HFF-Myc (cell line): ENCODE data around the gene SLC25A29.

Source experiments
- DNase-seq: peaks from one replicate; pipeline ENCODE4 v3.0.0-alpha.2; 2011; ENCODE audit warnings: low read depth; ENCODE audit errors: extremely low read depth
- H3K4me3 ChIP-seq: replicated peaks from 2 replicates; pipeline ENCODE4 v1.5.1; 2011; ENCODE audit warnings: low read depth, mild to moderate bottlenecking, control low read depth, low read length
- TF ChIP-seq, protein P1 (sequence below): IDR thresholded peaks from 2 replicates; pipeline ENCODE4 v1.5.1; 2012; ENCODE audit warnings: mild to moderate bottlenecking, low read depth, low read length, control low read depth; ENCODE audit errors: missing control alignments

SLC25A29 gene

DNA sequence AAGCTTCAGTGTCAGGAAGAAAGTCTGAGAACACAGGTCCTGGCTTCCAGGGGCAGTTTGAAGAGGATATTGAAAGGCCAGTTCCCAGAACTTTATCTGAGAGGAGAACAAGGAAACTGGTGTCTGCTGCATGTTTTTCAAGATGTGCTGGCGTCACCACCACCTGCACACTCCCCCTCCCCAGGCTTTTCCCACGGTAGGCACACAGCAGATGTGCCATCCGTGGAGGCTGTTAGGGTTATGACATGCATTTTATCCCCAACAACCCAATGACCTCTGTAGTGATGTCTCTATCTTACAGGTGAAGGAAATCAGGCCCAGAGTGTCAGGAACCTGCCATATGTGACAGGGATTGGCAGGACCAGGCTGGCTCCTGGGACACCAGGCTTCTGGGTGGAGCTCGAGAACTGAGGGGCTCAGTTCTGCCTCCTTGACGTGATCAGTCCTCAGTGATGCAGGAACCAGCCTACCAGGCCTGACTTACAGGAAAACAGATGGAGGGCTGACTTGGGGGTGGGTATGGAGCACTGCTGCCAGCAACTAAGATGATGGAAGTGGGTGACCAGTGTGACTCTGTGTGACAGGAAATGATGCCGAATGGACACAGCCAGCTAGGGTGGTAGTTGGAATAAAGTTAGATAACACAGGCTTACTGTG is 33.6 kb upstream of the SLC25A29 start:
- DNase-seq = no peak
- TF ChIP-seq, protein P1, sequence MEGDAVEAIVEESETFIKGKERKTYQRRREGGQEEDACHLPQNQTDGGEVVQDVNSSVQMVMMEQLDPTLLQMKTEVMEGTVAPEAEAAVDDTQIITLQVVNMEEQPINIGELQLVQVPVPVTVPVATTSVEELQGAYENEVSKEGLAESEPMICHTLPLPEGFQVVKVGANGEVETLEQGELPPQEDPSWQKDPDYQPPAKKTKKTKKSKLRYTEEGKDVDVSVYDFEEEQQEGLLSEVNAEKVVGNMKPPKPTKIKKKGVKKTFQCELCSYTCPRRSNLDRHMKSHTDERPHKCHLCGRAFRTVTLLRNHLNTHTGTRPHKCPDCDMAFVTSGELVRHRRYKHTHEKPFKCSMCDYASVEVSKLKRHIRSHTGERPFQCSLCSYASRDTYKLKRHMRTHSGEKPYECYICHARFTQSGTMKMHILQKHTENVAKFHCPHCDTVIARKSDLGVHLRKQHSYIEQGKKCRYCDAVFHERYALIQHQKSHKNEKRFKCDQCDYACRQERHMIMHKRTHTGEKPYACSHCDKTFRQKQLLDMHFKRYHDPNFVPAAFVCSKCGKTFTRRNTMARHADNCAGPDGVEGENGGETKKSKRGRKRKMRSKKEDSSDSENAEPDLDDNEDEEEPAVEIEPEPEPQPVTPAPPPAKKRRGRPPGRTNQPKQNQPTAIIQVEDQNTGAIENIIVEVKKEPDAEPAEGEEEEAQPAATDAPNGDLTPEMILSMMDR = no peak
- H3K4me3 ChIP-seq = no peak overlapping the region

DNA sequence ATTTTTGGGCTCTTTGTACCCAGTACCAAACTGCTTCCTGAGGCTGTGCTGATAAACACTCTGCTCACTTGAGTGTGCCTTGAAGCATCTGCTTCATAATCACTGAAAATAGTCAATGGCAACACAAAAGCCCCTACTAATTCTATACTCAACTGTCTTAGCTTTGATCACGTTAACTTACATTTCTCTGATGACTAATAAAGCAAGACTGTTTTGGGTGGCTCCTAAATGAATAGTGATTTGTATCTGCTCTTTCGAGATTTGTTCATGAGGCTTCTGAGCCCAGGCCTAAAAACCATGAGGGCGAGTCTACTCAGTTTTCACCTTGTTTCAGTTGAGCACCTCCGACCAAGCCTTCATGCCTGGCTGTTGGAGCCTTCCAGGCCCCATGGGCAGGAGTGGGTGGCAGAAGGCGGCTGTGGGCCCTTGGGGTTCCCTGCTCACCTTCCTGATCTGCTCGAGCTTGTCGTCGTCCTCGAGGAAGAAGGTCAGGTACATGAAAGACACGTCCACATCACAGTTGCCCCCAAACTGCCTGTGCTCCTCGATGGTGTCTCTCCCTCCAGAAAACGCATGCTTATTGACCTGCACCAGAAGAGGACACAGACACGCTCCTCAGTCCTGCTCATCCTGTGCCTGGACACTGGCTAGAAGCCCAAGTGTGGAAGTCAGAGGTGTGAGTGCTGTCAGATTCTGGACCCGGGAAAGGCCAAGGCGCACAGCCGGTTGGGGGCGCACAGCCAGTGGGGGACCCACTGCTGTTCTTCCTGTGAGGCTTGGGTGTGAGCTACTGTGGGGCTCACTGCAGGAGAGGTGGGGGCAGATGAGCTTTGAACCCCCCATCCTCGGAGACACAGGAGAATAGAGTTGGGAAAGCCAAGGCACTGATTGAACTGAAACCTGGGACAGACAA is 30.6 kb upstream of the SLC25A29 start:
- DNase-seq = no peak
- TF ChIP-seq, protein P1 = no peak
- H3K4me3 ChIP-seq = no peak overlapping the region

DNA sequence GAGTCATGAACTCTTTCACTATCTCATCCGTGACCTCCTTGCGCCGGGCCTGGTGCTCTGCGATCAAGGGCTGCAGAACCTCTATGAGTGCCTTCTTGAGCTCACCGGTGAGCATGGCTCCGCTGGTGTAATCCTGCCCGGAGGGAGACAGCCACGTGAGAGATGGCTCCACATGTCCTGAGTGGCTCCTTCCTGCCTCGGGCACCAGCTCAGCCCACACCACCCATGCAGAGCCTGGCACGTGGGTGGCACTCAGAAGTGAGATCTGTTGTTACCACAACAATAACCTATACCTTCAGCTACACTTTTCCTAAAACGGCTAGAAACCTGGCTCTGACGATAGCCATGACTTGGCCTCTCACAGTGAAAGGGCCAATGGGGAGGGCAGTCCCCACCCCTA is 28.7 kb upstream of the SLC25A29 start:
- TF ChIP-seq, protein P1 = no peak

DNA sequence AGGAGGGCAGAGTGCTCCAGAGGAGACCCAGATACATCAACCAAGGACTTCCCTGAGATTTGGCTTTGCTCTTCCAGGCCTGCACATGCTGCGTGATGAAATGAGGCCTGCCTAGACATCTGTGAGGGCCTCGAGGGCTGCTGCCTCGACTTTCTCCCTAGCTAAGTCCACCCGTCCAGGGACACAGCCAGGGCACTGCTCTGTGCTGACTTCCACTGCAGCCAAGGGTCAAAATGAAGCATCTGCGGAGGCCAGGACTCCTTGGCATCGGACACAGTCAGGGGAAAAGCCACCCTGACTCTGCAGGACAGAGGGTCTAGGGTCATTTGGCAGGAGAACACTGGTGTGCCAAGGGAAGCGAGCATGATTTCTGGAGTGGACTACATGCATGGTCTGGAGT is 27.6 kb upstream of the SLC25A29 start:
- TF ChIP-seq, protein P1 = no peak
- DNase-seq = no peak
- H3K4me3 ChIP-seq = no peak overlapping the region

More for the DNA sequence above, 28.7 kb upstream of the SLC25A29 start:
- DNase-seq = no peak
- H3K4me3 ChIP-seq = no peak overlapping the region

DNA sequence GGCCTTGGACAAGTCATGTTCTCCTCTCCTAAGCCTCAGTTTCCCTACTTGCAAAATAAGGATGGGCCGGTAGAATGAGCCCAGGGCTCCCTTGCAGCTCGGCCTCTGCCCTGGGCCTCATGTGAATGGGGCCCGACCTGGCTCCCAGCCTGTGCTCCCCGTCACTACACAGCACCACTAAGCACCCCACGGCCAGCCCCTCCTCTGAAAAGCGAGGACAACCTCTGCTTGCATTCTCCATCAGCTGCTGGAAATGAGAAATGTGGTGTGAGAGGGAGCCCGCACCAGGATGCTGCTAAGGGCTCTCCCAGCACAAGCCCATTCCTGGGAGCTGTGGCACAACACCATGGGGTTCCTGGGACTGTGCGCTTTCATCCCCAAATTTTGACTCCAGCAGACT is 27.1 kb upstream of the SLC25A29 start:
- TF ChIP-seq, protein P1 = no peak
- no peak for DNase-seq
- H3K4me3 ChIP-seq = no peak overlapping the region

DNA sequence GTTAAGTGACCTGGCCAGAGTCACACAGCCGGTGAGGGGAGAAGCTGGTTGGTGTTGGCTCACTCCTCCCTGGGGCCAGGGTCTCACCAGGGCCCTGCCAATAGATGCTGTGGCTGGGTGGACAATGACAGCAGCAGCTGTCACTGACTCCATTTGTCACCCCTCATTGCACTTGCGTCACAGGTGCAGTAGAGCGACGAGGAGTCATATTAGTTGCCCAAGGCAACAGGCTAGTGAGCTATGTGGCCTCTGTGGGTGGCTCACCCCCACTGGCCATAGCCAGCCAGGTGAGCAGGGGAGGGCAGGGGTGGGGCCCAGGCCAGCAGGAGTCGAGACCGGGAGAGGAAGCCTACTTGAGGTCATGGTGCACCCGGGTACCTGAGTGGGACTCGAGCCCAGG is 26.6 kb upstream of the SLC25A29 start:
- no peak overlapping the region for H3K4me3 ChIP-seq
- TF ChIP-seq, protein P1 = no peak
- no peak for DNase-seq
